GM12892 (cell line): ENCODE data around the gene DAB1.

ENCODE experiments used
- POLR2A ChIP-seq: IDR thresholded peaks from 2 replicates; pipeline ENCODE4 v1.6.1; 2011; ENCODE audit warnings: low read depth, low read length, control low read depth
- TAF1 ChIP-seq: IDR thresholded peaks from 2 replicates; pipeline ENCODE4 v1.6.1; 2011; ENCODE audit warnings: low read depth, mild to moderate bottlenecking, control low read depth, low read length, borderline replicate concordance

DNA sequence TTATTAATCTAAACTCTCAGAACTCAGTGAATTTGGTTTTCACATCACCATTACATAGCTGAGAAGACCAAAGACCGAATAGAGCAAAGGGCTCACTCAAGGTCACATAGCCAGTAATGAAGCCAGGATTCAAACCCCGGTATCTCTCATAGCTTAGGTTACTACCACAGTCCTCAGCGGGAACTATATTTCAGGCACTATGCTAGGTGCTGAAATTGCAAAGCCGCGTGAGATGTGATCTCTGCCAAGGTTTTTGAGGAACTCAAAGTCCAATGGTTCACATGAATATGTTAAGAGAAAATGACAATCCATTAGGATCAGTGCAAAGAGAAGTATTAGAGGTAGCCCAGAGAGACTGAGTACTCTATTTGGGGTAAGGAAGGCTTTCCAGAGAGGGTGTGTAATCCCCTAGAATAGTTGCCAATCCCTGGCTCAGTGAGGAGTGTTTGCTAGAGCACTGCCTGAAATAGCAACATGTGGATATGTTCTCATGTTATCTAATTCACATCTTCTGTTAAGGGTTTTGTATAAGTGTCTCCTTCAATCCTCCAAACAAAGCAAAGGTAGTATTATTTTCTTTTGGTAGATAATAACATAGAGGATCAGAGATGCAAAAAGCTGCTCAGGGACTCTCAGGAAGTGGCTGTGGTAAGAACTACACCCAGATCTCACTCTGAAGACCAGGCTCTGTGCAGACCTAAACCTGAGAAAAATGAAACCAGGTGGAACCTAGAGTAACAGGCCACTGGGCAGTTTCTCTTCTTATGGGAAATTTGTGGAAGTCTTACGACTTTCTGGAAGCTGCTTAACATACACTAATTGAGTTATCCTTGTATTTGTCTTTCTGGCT is 365.0 kb downstream of the DAB1 start:
- TF ChIP-seq POLR2A (no peak), TAF1 (no peak)
